Measurements from ENCODE around the gene ARL15.
A peak's percentile ranks its signal among the peaks of the same experiment; 100 is the strongest.

ARL15 gene

GRCh38 chr5:54254482-54255198 is 55.7 kb downstream of the ARL15 start:
- no peaks in the 10 kb centered on the region for H3K9me3 Mint-ChIP-seq
- DNase-seq (ENCODE audit: low spot score in 2 of 2) = no peak
- no peaks in the 10 kb centered on the region for H3K36me3 Mint-ChIP-seq
- H3K4me3 Mint-ChIP-seq = no peak overlapping the region
- no peak overlapping the region for H3K27ac Mint-ChIP-seq
- no peak for ATAC-seq
- peaks cover 31% of the 10 kb centered on the region for H3K4me1 Mint-ChIP-seq

DNA sequence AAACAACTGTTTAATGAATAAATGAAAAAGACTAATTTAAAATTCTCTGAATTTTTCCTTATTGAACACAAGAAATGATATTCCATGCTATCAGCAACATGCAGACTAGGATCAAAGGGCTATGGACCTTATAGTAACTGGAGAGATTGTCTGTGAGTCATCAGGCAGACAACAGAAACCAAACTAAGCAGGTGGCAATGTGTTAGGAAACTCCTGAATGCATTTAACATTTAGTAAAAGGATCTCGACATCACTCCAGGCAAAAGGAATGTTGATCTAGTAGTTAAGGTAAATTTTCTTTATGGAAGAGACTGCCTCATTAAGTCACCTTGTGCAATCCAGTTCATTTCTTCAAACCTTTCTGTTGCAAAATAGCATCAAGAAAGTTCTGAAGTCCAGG is 58.4 kb downstream of the ARL15 start:
- DNase-seq (ENCODE audit: low spot score in 2 of 2) (no peak), ATAC-seq (no peak)
- H3K4me1 Mint-ChIP-seq = peaks cover 15% of the 10 kb centered on the region
- H3K4me3 Mint-ChIP-seq = no peak overlapping the region
- H3K36me3 Mint-ChIP-seq = no peaks in the 10 kb centered on the region
- no peak overlapping the region for H3K27ac Mint-ChIP-seq
- no peaks in the 10 kb centered on the region for H3K9me3 Mint-ChIP-seq

- DNase-seq (ENCODE audit: low spot score in 2 of 2) = no peak
- no peak overlapping the region for H3K4me3 Mint-ChIP-seq
- ATAC-seq = no peak
- H3K4me1 Mint-ChIP-seq = peaks cover 8% of the 10 kb centered on the region
- H3K36me3 Mint-ChIP-seq = no peaks in the 10 kb centered on the region
- no peaks in the 10 kb centered on the region for H3K9me3 Mint-ChIP-seq
- no peak overlapping the region for H3K27ac Mint-ChIP-seq
Measured at GRCh38 chr5:54249210-54250028, 61.0 kb downstream of the ARL15 start.

DNA sequence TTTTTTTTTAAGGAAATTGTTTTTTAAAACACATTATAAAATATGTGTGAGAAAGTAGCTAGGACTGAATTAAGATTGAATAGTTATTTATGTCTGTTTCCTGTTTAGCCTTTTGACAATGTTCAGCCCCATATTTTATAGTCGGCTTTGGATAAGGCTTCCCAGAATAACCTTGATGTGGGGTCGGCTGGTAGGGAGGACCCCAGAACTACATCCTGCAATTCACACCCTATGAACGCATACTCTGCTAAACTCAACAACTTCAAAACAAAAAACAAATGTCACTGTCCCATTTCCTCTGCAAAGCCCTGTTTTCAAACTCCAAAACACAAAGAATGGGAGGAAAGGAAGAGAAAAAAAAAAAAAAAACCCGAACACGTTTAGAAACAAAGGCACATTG is 63.1 kb downstream of the ARL15 start:
- no peaks in the 10 kb centered on the region for H3K36me3 Mint-ChIP-seq
- no peak for ATAC-seq

GRCh38 chr5:54243483-54244080 is 66.8 kb downstream of the ARL15 start:
- ATAC-seq = no peak
- Mint-ChIP-seq H3K4me1 (peaks cover 8% of the 10 kb centered on the region), H3K9me3 (no peaks in the 10 kb centered on the region), H3K4me3 (no peak overlapping the region), H3K36me3 (no peaks in the 10 kb centered on the region), H3K27ac (no peak overlapping the region)
- no peak for DNase-seq (ENCODE audit: low spot score in 2 of 2)

More for the DNA sequence above, 63.1 kb downstream of the ARL15 start:
- Mint-ChIP-seq H3K4me1 (peaks cover 8% of the 10 kb centered on the region), H3K27ac (no peak overlapping the region), H3K4me3 (no peak overlapping the region), H3K9me3 (no peaks in the 10 kb centered on the region)
- no peak for DNase-seq (ENCODE audit: low spot score in 2 of 2)

- H3K9me3 Mint-ChIP-seq = peaks cover under 1% of the 10 kb centered on the region
- no peak for DNase-seq (ENCODE audit: low spot score in 2 of 2)
- H3K4me1 Mint-ChIP-seq = peaks cover 8% of the 10 kb centered on the region
- H3K4me3 Mint-ChIP-seq = no peak overlapping the region
- H3K36me3 Mint-ChIP-seq = no peaks in the 10 kb centered on the region
- H3K27ac Mint-ChIP-seq = no peak overlapping the region
- ATAC-seq = no peak
Measured at GRCh38 chr5:54242297-54242696, 68.1 kb downstream of the ARL15 start.

GRCh38 chr5:54234304-54234933 is 76.0 kb downstream of the ARL15 start:
- no peak overlapping the region for H3K4me3 Mint-ChIP-seq
- no peaks in the 10 kb centered on the region for H3K36me3 Mint-ChIP-seq
- H3K9me3 Mint-ChIP-seq = peaks cover 4% of the 10 kb centered on the region
- H3K27ac Mint-ChIP-seq = no peak overlapping the region
- H3K4me1 Mint-ChIP-seq = peaks cover 13% of the 10 kb centered on the region
- DNase-seq (ENCODE audit: low spot score in 2 of 2) = no peak
- ATAC-seq = no peak

DNA sequence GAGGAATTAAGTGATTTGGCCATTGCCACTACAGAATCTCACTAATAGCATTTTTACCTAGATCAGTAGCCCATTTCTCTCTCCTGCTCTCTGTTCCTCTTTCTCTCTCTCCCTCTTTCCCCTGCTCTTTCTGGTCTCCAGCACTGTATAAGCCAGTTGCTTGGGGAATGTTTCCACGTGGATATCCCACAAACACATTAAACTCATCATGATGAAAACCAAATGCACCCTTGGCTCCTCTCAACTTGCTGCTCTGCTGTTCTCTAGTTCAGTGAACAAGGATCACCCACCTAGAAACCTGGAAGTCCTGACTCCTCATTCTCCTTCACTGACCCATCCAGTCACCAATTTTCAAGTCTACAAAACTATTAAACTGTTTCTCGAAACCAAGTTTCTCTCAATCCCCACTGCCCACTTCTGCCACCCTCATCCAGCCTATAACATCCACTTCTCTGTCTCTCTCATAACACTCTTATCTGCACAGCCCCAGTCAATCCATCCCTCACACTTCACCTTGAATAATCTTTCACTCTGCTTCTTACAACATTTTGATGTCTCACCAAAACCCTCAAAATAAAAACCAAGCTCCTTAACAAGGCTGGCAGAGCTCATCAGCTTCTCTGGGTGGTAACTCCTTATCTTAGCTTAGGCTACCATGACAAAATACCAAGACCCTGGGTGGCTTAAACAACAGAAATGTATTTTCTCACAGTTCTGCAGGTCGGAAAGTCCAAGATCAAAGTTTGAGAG is 79.3 kb downstream of the ARL15 start:
- DNase-seq (ENCODE audit: low spot score in 2 of 2) = no peak
- H3K27ac Mint-ChIP-seq = no peak overlapping the region
- H3K36me3 Mint-ChIP-seq = no peaks in the 10 kb centered on the region
- no peaks in the 10 kb centered on the region for H3K9me3 Mint-ChIP-seq
- peak; percentile 32 for ATAC-seq
- H3K4me3 Mint-ChIP-seq = no peak overlapping the region
- peaks cover 20% of the 10 kb centered on the region for H3K4me1 Mint-ChIP-seq

DNA sequence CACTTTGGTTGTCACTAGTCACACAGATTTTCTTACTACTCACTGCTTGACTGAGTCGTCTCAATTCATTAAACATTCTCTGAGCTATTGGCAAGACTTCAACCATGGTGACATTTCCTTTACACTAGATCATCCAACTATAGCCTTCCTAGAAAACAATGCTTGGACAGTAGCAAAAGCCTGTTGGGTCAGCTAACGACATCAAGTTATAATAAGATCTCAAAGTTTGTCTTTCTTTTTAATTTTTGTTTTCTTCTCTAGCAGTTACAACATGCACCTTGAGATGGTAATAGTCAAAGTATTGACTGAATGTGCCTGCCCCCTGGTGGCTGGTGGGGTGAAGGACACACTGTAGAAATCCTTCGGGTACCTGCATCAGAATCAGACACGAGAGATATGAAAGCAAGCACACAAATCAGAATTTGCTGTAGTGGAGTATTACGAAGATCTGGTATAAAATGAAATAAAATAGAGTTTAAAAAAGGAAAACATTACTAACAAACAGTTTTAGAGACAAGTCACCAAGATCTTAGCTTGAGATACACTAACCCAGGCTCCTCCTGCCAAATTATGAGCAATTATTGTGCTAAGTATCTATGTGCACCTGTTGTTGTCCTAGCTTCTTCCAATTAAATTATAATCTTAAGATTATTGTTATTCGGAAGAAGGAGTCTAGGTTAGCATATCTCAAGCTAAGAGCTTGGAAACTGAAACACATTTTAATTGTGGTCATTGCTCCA is 81.2 kb downstream of the ARL15 start:
- Mint-ChIP-seq H3K36me3 (no peaks in the 10 kb centered on the region), H3K4me1 (peaks cover 34% of the 10 kb centered on the region), H3K27ac (no peak overlapping the region), H3K9me3 (no peaks in the 10 kb centered on the region), H3K4me3 (no peak overlapping the region)
- ATAC-seq (peak; percentile 62), DNase-seq (ENCODE audit: low spot score in 2 of 2) (peak; percentile 58 to 77)

GRCh38 chr5:54227759-54228158 is 82.6 kb downstream of the ARL15 start:
- Mint-ChIP-seq H3K4me1 (peaks cover 43% of the 10 kb centered on the region), H3K27ac (no peak overlapping the region), H3K4me3 (no peak overlapping the region), H3K9me3 (no peaks in the 10 kb centered on the region), H3K36me3 (no peaks in the 10 kb centered on the region)
- no peak for DNase-seq (ENCODE audit: low spot score in 2 of 2)
- no peak for ATAC-seq

- no peak for DNase-seq (ENCODE audit: low spot score in 2 of 2)
- Mint-ChIP-seq H3K4me3 (no peak overlapping the region), H3K9me3 (no peaks in the 10 kb centered on the region), H3K36me3 (no peaks in the 10 kb centered on the region), H3K4me1 (peaks cover 42% of the 10 kb centered on the region), H3K27ac (no peak overlapping the region)
- ATAC-seq = no peak
Measured at GRCh38 chr5:54227109-54227508, 83.3 kb downstream of the ARL15 start.

DNA sequence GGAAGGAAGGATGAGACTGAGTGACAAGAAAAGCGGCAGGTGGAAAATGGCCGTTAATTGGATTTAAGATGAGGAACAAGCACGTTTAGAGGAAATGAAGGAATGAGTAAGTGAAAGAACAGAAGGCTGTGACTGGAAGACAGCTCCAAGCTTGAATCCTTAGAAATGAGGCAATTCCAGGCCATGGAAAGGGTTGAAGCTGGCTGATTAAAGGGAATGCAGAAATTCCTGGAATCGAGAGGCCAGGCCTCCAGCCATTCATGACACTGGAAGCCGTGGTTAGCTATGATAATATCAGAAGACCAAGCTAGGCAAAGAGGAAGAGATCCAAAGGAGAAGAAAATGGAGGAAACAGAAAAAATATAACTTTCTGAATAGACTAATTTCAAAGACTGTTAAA is 84.2 kb downstream of the ARL15 start:
- no peak overlapping the region for H3K4me3 Mint-ChIP-seq
- H3K4me1 Mint-ChIP-seq = peaks cover 35% of the 10 kb centered on the region
- DNase-seq (ENCODE audit: low spot score in 2 of 2) (no peak), ATAC-seq (no peak)
- H3K9me3 Mint-ChIP-seq = no peaks in the 10 kb centered on the region
- H3K36me3 Mint-ChIP-seq = no peaks in the 10 kb centered on the region
- no peak overlapping the region for H3K27ac Mint-ChIP-seq

DNA sequence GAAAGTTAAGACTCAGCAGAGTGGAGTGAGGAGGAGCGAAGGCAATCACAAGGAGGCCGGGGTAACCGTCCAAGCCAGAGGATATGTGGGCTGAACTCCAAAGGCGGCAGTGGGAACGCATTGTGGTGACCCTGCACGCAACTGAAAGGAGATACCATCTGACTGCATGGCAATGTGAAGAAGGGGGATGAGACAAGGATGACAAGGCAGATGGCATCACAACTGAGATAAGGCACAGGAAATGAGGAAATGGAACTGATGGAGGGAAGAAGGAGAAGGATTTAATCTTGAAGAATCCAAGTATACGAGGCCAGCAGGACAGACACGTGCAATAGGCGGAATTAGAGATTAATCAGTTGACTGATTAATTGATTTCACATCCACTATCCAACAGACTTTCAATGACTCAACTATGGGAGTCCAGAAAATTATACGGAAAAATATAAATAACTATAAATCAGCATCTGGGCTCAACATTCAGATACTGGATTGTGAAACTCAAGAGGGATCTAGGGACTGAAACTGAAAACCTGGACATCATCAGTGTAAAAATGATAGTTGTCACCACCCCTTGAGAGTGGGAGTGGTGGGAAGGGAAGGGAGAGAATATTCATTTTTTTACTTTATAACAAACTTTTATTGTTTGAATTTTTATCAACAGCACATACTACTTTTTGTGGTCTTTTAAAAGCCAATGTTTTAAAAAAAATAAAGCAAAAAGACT is 86.1 kb downstream of the ARL15 start:
- Mint-ChIP-seq H3K4me1 (peaks cover 29% of the 10 kb centered on the region), H3K36me3 (no peaks in the 10 kb centered on the region)
- DNase-seq (ENCODE audit: low spot score in 2 of 2) = no peak

DNA sequence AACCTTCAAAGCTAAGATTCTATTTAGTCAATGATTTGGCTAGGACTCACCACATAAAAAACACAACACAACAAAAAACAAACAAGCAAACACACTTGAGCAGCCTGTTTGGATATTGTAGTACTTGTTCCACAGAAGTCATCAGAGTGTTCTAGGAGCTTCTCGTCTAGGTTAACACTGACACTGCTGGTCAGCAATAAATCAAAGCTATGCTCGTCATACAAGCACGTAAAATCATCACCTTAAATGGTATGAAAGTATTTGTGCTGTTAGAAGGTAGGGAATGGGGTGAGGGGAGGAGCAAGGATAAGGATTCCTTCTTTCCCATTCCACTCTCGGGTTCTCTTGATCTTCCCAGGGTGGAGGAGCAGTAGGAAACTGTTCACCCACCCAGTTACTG is 88.0 kb downstream of the ARL15 start:
- Mint-ChIP-seq H3K27ac (no peak overlapping the region), H3K4me3 (no peak overlapping the region), H3K9me3 (no peaks in the 10 kb centered on the region), H3K4me1 (peaks cover 25% of the 10 kb centered on the region), H3K36me3 (no peaks in the 10 kb centered on the region)
- no peak for ATAC-seq
- no peak for DNase-seq (ENCODE audit: low spot score in 2 of 2)

More for the DNA sequence above, 86.1 kb downstream of the ARL15 start:
- no peak for ATAC-seq
- H3K9me3 Mint-ChIP-seq = no peaks in the 10 kb centered on the region
- no peak overlapping the region for H3K4me3 Mint-ChIP-seq
- H3K27ac Mint-ChIP-seq = peak overlapping the region; percentile 11

Data from stimulated activated effector memory CD8-positive, alpha-beta T cell treated with anti-CD3 and anti-CD28 coated beads, Interleukin-12 subunit alpha, Interleukin-12 subunit beta, amount 100 ng/mL, for 72 hours (primary cell).